Measurements from ENCODE around the gene DHX9.
"Not testable (repeated sequence)": the region's sequence is repeated elsewhere in the genome, so short reads cannot be mapped to it uniquely, and the experiment has no call there.

Gene DHX9

DNA sequence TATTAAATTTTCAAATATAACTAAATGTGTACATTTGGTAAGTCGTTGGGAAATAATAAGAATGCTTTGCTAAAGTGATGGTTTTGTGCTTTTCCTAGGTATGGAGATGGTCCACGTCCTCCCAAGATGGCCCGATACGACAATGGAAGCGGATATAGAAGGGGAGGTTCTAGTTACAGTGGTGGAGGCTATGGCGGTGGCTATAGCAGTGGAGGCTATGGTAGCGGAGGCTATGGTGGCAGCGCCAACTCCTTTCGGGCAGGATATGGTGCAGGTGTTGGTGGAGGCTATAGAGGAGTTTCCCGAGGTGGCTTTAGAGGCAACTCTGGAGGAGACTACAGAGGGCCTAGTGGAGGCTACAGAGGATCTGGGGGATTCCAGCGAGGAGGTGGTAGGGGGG is 47.8 kb downstream of the DHX9 start:
- no peak overlapping the region for H3K27ac ChIP-seq
- no peak for DNase-seq (ENCODE audit: low read depth, low spot score)

DNA sequence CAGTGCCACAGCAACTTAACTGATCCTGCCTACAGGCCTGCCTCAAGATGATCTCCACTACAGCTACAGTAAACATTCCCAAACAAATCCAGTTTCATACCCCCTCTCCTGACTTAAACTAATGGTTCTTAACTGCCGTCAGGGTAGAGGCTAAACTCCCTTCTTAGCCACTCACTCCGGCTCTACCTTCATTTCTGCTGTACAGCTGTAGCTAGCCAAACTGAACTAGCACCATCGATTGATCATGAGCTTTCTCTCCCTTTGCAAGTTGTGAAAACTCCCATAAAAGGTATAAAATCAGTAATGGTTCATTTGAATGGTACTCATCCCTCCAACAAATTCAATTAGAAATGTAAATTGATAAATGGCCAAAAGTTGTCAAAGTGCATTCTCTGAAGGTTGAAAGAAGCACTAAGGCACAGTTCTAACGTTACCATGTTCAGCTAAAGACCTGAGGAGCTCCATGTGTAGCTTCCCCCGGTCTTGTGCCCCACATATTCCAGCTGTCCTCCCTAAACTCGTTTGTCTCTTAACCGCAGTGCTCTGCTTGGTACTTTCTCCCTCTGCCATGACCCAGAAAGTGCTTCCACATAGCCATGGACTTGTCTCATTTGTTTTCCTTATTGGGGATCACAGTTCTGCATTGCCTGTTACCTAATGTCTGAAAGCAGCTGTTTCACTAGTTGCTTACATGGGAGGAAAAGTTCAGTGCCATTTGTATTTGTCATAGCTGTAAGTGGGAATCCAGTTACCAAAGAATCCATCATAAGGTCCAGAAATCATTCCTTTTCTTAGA is 49.8 kb downstream of the DHX9 start:
- DNase-seq (ENCODE audit: low read depth, low spot score) = no peak
- no peak overlapping the region for H3K27ac ChIP-seq

DNA sequence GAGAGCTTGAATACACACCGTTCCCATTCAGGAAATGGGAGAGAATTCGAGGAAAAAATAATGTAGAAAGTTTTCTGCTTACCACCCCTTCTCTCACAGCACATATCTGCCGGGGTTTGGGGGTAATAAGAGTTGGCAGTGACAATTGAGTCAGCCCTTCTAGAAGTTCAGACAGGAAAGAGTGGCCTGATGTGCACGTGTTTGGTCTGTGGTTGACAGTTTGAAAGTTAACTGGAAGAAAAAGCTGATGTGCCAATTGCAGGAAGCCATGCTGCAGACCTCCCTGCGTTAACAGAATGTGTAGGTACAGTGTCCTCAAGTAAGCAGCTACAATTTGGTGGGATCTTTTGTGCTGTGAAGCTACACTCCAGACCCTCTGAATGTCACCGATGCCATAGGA is 50.9 kb downstream of the DHX9 start:
- no peak overlapping the region for H3K27ac ChIP-seq
- DNase-seq (ENCODE audit: low read depth, low spot score) = no peak

DNA sequence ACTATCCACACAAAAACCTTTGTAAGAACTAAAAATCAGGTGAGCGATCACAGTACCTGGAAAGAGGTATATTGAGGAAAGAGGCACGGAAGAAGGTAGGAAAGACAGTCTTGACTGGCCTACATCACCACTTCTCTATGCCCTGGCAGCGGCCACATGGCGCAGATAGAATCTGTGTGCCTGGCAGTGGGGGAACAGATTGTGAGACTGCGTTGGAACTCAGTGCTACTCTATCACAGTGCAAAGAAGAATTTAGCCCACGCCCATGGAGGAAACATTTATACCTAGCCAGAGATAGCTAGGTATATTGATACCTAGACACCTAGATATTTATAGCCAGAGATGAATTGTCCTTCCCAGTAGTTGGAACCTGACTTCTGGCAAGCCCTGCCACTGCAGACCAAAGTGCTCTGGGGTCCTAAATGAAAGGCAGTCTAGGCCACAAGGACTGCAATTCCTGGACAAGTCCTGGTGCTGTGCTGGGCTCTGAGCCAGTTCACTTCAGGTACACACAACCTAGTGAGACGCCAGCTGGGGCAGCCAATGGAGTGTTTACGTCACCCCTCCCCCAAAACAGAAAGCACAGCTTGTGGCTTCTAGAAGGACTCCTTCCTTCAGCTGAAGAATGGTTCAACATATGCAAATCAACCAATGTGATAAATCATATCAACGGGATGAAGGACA is 51.9 kb downstream of the DHX9 start:
- no peak for DNase-seq (ENCODE audit: low read depth, low spot score)
- no peak overlapping the region for H3K27ac ChIP-seq

DNA sequence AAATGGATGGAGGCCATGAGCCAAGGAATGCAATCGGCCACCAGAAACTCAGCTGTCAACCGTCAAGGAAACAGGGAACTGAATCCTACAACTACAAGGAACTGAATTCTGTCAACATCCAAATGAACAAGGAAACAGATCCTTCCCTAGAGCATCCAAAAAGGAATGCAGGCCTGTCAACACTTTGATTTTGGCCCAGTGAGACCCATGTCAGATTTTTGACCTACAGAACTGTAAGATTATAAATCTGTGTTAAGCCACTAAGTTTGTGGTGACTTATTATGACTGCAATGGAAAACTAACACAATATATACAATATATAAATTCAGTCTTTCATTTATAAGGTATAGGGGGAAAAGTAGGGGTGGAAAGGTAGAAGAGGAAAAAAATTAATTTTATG is 58.5 kb downstream of the DHX9 start:
- H3K27ac ChIP-seq = no peak overlapping the region
- no peak for DNase-seq (ENCODE audit: low read depth, low spot score)

DNA sequence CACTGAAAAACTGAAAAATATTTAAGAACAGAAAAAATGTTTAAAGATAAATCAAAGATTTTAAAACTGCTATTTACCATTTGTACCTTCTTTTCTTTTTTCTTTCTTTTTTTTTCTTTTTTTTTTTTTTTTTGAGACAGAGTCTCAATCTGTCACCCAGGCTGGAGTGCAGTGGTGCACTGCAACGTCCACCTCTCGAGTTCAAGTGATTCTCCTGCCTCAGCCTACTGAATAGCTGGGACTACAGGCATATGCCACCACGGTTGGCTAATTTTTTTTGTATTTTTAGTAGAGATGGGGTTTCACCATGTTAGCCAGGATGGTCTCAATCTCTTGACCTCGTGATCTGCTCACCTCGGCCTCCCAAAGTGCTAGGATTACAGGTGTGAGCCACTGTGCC is 62.8 kb downstream of the DHX9 start:
- H3K27ac ChIP-seq = not testable (repeated sequence)

DNA sequence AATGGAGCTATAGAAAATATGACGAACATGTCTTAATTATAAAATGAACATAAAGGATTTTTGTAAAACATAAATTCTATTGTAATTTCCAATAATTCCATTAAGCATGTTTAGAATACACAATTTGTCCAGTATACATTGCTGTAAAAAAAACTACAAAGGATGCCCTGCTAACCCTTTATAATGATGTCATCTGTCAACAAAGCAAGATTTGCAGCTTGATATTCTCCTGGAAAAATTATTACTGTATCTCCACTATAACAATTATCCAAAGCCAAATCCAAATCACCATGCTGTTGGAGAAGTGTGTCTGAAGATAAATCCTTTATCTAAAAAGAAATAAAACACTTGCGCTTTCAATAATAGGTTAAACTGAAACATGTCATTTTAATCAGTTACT is 66.2 kb downstream of the DHX9 start:
- H3K27ac ChIP-seq = no peak overlapping the region
- no peak for DNase-seq (ENCODE audit: low read depth, low spot score)

More for the DNA sequence above, 62.8 kb downstream of the DHX9 start:
- DNase-seq (ENCODE audit: low read depth, low spot score) = not testable (repeated sequence)

DNA sequence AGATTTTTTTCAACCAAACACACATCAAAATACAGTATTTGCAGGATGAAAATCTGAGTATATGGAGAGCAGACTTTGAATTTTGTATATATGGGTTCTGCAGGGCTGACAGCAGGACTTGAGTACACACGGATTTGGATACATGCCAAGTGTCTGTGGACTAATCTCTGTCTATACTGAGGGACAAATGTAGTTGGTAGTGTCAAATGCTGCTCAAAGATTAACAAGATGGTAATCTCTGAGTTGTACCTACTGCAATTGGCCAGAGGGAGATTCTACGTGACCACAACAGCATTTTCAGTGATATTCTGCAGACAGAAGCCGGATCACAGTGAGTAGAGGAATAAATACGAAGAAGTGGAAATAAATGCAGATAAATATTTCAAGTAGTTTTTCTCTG is 70.4 kb downstream of the DHX9 start:
- no peak for DNase-seq (ENCODE audit: low read depth, low spot score)

DNA sequence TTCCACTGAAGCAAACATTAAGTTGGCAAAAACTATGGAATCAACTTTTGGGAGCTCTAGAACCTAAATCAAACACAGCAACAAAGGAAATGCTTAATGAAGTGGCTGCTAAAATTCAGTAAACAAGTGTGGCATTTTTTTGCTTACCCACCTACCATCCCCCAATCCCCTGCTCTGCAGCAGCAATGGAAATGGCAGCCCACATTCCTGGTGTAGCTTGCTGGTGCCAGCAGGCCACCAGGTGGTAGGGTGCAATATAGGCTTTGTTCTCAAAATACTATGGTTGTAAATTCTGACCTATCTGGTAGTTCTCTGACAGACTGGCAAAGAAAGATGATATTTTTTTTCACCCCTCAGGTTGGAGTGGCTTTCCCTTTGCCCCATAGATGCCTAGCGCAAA is 71.0 kb downstream of the DHX9 start:
- no peak for DNase-seq (ENCODE audit: low read depth, low spot score)
- H3K27ac ChIP-seq = no peak overlapping the region

More for the DNA sequence above, 70.4 kb downstream of the DHX9 start:
- H3K27ac ChIP-seq = no peak overlapping the region

DNA sequence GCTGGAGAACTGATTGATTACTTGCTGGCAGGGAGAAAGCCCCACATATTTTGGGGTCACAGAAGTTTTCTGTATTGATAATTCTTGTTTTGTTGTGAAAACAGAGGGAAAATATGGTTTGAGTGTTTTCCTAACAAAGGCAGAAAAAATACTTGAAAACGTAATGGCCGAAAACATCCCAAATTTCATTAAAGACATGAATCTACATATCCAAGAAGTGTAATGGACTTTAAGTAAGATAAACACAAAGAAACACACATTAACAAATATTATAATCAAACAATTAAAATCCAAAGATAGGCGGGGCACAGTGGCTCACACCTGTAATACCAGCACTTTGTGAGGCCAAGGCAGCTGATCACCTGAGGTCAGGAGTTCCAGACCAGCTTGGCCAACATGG is 74.3 kb downstream of the DHX9 start:
- H3K27ac ChIP-seq = no peak overlapping the region
- no peak for DNase-seq (ENCODE audit: low read depth, low spot score)

DNA sequence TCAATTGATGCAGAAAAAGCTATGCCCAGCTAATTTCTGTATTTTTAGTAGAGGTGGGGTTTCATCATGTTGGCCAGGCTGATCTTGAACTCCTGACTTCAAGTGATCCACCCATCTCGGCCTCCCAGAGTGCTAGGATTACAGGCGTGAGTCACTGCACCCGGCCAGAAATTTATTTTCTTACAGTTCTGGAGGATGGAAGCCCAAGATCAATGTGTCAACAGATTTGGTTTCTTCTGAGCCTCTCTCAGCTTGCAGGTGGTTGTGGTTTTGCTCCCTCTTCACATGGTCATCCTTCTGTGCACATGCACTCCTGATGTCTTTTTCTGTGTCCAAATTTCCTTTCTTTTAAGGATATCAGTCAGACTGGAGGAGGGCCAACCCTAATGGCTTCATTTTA is 78.2 kb downstream of the DHX9 start:
- H3K27ac ChIP-seq = no peak overlapping the region
- DNase-seq (ENCODE audit: low read depth, low spot score) = no peak

DNA sequence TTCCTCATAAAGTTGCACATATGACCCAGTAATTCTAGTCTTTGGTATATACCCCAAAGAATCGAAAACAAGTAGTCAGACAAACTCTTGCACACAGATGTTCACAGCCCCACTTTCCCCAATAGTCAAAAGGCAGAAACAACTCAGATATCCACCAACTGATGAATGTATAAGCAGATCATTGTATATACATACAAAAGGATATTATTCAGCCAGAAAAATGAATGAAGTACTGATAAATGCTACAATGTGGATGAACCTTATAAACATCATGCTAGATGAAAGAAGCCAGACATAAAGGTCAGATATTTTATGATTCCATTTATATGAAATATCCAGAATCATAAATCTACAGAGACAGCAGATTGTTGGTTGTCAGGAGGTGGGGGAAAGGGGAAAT is 86.5 kb downstream of the DHX9 start:
- no peak for DNase-seq (ENCODE audit: low read depth, low spot score)
- no peak overlapping the region for H3K27ac ChIP-seq

DNA sequence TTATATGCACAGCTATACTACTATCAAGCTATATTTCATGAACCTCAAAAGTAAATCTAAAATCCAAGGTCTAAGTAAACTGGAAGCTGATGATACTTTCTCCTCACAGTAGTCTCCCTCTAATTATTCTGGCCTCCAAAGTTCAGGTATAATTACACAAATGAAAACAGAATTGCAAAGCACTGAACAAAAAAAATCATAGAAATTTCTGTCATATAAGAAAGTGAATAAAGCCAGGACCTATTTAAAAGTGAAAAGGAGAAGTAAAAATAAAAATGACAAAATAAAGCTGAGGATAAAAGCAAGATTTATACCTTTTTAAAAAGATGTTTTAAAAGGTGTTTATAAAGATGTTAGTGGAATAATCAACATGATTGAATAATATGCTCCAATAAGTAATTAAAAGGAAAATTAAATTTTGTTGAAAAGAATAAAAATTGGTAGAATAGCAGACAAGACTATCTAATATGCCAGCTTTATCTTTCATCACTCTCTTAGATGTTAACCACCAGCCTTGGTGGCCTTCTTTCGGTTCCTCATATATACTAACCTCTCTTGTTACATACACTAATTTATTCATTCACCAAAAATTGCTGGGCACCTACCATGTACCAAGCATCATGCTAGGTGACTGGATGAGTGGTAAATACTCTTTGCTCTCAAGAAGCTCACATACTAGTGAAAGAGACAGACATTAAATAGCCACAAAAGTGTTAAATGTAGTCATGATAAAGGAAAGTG is 88.7 kb downstream of the DHX9 start:
- H3K27ac ChIP-seq = no peak overlapping the region
- DNase-seq (ENCODE audit: low read depth, low spot score) = no peak

DNA sequence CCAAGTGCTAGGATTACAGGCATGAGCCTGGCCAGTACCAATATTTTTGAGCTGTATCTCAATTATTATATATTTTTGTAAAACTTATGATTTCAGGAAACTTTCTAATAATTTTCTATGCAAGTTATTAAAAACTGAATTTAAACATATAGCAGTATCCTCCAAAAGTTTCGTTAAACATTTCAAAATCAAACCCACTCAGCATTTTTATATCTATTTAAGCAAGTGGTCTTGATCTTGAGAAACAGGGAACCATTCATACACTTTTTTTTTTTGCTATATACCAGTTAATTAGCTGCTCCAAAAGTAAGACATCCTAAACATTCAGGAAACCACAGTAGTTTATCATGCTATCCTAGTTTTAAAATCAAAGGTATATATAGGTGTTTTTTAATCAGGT is 91.8 kb downstream of the DHX9 start:
- no peak for DNase-seq (ENCODE audit: low read depth, low spot score)
- no peak overlapping the region for H3K27ac ChIP-seq

DNA sequence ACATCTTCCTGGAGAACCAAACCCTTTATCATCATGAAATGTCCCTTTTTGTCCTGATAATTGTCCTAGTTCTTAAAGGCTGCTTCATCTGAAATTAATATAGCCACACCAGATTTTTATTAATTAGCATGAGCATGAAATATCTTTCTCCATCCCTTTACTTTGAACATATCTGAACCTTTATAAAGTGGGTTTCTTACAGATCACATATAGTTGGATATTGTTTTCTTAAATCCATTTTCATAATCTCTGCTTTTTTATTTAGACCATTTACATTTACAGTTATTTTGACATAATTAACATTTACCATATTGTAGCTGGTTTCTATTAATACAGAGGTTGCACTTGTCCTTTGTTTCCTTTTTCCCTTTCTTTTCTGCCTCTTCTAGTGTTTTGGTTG is 96.6 kb downstream of the DHX9 start:
- DNase-seq (ENCODE audit: low read depth, low spot score) = no peak
- H3K27ac ChIP-seq = no peak overlapping the region

Measured in epithelial cell of prostate (primary cell).